Mucosa of rectum (tissue), 2 donors: Measurements from ENCODE around the gene SDE2.
"Not testable (repeated sequence)": the region's sequence is repeated elsewhere in the genome, so short reads cannot be mapped to it uniquely, and the experiment has no call there.

Source experiments
- H3K27ac ChIP-seq, 2 donors: one replicate each; pipeline ENCODE4 v1.7.0; 2013; ENCODE audit warnings: inconsistent platforms in 2 of 2, low read depth in 2 of 2, low read length in 2 of 2
- H3K27me3 ChIP-seq, 2 donors: one replicate each; pipeline ENCODE4 v1.7.0; 2013; ENCODE audit warnings: low read length in 2 of 2; ENCODE audit not compliant: control insufficient read depth in 2 of 2, insufficient read depth in 2 of 2
- H3K36me3 ChIP-seq, 2 donors: one replicate each; pipeline ENCODE4 v1.7.0; 2013; ENCODE audit warnings: low read length in 2 of 2; ENCODE audit not compliant: control insufficient read depth in 2 of 2, insufficient read depth in 2 of 2
- H3K4me1 ChIP-seq, 2 donors: one replicate each; pipeline ENCODE4 v1.7.0; 2013; ENCODE audit warnings: low read length in 2 of 2, mild to moderate bottlenecking in 1 of 2; ENCODE audit not compliant: control insufficient read depth in 2 of 2, insufficient read depth in 2 of 2
- H3K4me3 ChIP-seq, 2 donors: one replicate each; pipeline ENCODE4 v1.7.0; 2013; ENCODE audit warnings: low read length in 2 of 2
- H3K9ac ChIP-seq, 2 donors: one replicate each; pipeline ENCODE4 v1.7.0; 2013; ENCODE audit warnings: low read length in 2 of 2, low read depth in 1 of 2, mild to moderate bottlenecking in 1 of 2
- H3K9me3 ChIP-seq, 2 donors: one replicate each; pipeline ENCODE4 v1.7.0; 2013; ENCODE audit warnings: low read length in 2 of 2; ENCODE audit not compliant: control insufficient read depth in 2 of 2
- donor health status: healthy.
- donor health status: Normal muscosa, but diverticular disease.

Gene SDE2

DNA sequence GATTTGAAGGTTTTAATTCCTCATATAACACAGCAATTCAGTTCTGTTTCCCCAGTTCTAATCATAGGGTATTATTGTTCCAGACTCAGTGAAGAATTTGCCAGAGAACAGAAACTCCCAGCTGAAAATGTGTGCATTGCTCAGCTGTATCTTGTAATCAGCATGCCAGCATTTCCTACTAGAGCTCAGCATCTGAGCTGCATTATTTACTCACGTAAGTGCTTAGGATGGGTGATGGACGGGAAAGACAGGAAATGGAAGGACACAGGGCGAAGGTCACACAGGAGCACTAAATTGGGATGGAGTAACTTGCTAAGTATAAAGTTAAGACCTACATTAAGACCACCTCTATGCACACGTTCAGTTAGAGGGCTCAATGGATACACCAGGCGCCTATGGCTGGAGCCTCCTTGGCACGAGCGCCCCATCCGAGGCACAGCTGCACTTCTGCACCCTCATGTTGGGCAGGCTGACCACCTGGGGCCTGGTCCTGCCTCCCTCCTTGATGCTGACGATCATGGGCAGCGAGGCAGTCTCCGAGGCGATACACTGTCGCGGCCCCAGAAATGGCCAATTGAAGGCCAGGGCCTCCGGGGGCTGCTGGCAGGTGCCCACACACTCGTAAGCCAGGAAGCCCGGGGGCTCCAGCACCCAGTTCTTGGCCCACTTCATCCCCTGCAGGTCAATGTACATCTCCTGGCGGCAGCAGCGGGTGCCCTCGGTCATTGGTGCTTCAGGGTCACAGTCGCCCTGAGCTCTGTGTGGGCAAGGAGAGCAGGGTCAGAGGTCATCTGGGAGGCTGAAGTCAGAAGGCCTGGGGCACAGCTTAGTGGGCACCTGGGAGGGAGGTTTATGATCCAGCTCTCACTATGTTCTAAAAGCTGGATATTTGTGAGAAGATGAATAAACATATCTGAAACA is 61.8 kb downstream of the SDE2 start:
- peaks cover 0 to 8% of the 10 kb centered on the region in 2 donors for H3K4me1 ChIP-seq
- H3K9ac ChIP-seq, result no peak overlapping the region
- no peaks in the 10 kb centered on the region for H3K27me3 ChIP-seq
- no peaks in the 10 kb centered on the region for H3K9me3 ChIP-seq
- H3K36me3 ChIP-seq, result no peaks in the 10 kb centered on the region
- no peak overlapping the region for H3K27ac ChIP-seq
- H3K4me3 ChIP-seq, result no peak overlapping the region

- H3K4me3 ChIP-seq, result no peak overlapping the region
- H3K27ac ChIP-seq, result no peak overlapping the region
- H3K4me1 ChIP-seq, result peaks cover 0 to 4% of the 10 kb centered on the region in 2 donors
- no peaks in the 10 kb centered on the region for H3K9me3 ChIP-seq
- H3K9ac ChIP-seq, result no peak overlapping the region
- H3K27me3 ChIP-seq, result no peaks in the 10 kb centered on the region
- H3K36me3 ChIP-seq, result no peaks in the 10 kb centered on the region
These were observed 62.6 kb downstream of the SDE2 start for GRCh38 chr1:225936523-225936922.

DNA sequence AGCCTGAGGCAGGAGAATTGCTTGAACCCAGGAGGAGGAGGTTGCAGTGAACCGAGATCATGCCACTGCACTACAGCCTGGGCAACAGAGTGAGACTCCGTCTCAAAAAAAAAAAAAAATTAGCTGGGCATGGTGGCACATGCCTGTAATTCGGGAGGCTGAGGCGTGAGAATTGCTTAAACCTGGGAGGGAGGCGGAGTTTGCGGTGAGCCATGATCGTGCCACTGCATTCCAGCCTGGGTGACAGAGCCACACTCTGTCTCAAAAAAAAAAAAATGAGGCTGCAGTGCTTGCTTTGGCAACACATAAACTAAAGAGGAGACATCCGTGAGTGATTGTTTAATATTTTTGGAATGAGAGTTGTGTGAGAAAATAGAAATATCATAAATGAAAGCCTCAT is 63.1 kb downstream of the SDE2 start:
- H3K27me3 ChIP-seq, H3K9ac ChIP-seq, H3K4me3 ChIP-seq, H3K27ac ChIP-seq, H3K9me3 ChIP-seq, H3K36me3 ChIP-seq, H3K4me1 ChIP-seq: not testable (repeated sequence)

- Histone ChIP-seq H3K4me3 (no peak overlapping the region), H3K9ac (no peak overlapping the region), H3K4me1 (no peaks in the 10 kb centered on the region), H3K36me3 (no peaks in the 10 kb centered on the region), H3K9me3 (no peaks in the 10 kb centered on the region), H3K27me3 (no peaks in the 10 kb centered on the region), H3K27ac (no peak overlapping the region)
These were observed 64.4 kb downstream of the SDE2 start for GRCh38 chr1:225934711-225935110.

GRCh38 chr1:225933072-225933471 is 66.1 kb downstream of the SDE2 start:
- H3K27me3 ChIP-seq, result no peaks in the 10 kb centered on the region
- no peak overlapping the region for H3K9ac ChIP-seq
- H3K4me3 ChIP-seq, result no peak overlapping the region
- no peak overlapping the region for H3K27ac ChIP-seq
- no peaks in the 10 kb centered on the region for H3K36me3 ChIP-seq
- H3K4me1 ChIP-seq, result peaks cover 0 to 1% of the 10 kb centered on the region in 2 donors
- no peaks in the 10 kb centered on the region for H3K9me3 ChIP-seq
